Left hindlimb (tissue), 1 donor: ENCODE measurements around the gene SNRPA1.

Experiments used
- DNase-seq: peaks from one replicate; pipeline ENCODE4 v3.0.0-alpha.2; 2018

The SNRPA1 gene

GRCh38 chr15:101256757-101257156 is 38.3 kb downstream of the SNRPA1 start:
- no peak for DNase-seq

GRCh38 chr15:101255615-101256241 is 39.3 kb downstream of the SNRPA1 start:
- DNase-seq = peak; percentile 71

GRCh38 chr15:101255051-101255395 is 40.0 kb downstream of the SNRPA1 start:
- DNase-seq = no peak

GRCh38 chr15:101254157-101255050 is 40.6 kb downstream of the SNRPA1 start:
- no peak for DNase-seq

GRCh38 chr15:101252836-101253235 is 42.2 kb downstream of the SNRPA1 start:
- DNase-seq = no peak

- DNase-seq = peak; percentile 95
Measured at GRCh38 chr15:101251830-101252820, 42.9 kb downstream of the SNRPA1 start, which contains the start of gene CHSY1. Gene CHSY1 (minus strand): TSS chr15:101252048. CDS start chr15:101251456, 592 bp downstream.

- no peak for DNase-seq
Measured at GRCh38 chr15:101250873-101251829, 43.9 kb downstream of the SNRPA1 start.

GRCh38 chr15:101250341-101250831 is 44.7 kb downstream of the SNRPA1 start:
- no peak for DNase-seq

- no peak for DNase-seq
Measured at GRCh38 chr15:101248274-101248673, 46.8 kb downstream of the SNRPA1 start.

- DNase-seq = no peak
Measured at GRCh38 chr15:101246824-101247745, 48.0 kb downstream of the SNRPA1 start.

- DNase-seq = no peak
Measured at GRCh38 chr15:101246391-101246790, 48.7 kb downstream of the SNRPA1 start.

- DNase-seq = no peak
Measured at GRCh38 chr15:101244889-101245668, 50.0 kb downstream of the SNRPA1 start.

GRCh38 chr15:101244036-101244781 is 50.8 kb downstream of the SNRPA1 start:
- no peak for DNase-seq

GRCh38 chr15:101243420-101243819 is 51.6 kb downstream of the SNRPA1 start:
- no peak for DNase-seq

- no peak for DNase-seq
Measured at GRCh38 chr15:101242999-101243336, 52.1 kb downstream of the SNRPA1 start.

- DNase-seq = no peak
Measured at GRCh38 chr15:101242160-101242998, 52.7 kb downstream of the SNRPA1 start.

GRCh38 chr15:101240358-101240757 is 54.7 kb downstream of the SNRPA1 start:
- no peak for DNase-seq

GRCh38 chr15:101239724-101240136 is 55.3 kb downstream of the SNRPA1 start:
- no peak for DNase-seq
